Skin of body (tissue), 2 donors: ENCODE data around the gene KIF5C. TPM values are rescaled to one million over a fixed set of nuclear protein-coding genes. Genes with fewer than 3 reads are reported as not detected.

Experiments
- DNase-seq: peaks from one replicate; lab custom pipeline; 2025; lab: John Stamatoyannopoulos, UW
- total RNA-seq: library from RNA; depleted of rRNA; stranded (reverse); fragments of >200 nt; gene quantifications from one replicate; pipeline ENCODE4 v1.2.3, GENCODE V29; 2014

The KIF5C gene
- total RNA-seq, 1 donor from 2014 or later, result 2.3 TPM

- no peak for DNase-seq
Measured at GRCh38 chr2:149015926-149016563, 141.0 kb downstream of the KIF5C start.

DNA sequence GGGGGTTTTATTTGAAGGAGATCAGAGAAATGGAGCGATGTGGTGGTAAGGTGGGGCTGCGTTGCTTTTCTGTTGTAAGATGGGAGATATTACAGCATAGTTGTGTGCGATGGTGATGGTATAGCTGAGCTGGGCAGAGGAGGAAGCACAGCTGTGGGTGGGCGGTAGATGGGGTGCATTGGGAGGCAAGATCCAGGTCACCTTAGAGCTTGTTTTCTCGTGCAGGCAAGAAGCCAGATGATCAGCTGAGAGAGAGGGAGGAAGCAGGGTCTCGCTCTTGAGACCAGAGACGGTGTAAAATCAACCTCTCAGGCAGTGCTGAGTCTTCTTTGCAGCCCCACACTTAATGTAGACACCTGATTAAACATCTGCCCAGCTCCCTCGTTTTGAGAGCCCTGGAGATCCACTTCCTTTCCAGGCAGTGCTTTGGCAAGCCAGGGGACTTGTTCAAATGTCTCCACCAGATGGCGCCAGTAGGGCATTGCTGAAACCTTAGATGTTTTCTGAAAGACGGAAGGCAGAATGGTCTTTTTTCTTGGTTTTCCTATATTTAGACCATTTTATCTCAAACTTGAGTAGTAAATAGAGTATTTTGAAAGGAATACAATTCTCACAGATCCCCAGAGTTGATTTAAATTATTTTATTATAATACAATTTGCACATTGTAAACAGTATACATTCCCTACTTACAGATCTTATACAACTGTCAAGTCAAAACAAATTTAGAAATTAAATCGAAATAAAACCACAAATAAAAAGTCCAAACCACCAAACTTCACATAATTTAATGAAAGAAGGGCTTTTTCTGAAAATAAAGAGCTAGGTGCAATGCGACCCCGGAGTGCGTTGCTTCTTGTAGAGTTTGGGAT lies 142.3 kb downstream of the KIF5C start:
- DNase-seq, result peak; percentile 81

- no peak for DNase-seq
Measured at GRCh38 chr2:149018981-149019380, 144.0 kb downstream of the KIF5C start.

GRCh38 chr2:149019768-149020167 lies 144.7 kb downstream of the KIF5C start:
- DNase-seq, result no peak

DNA sequence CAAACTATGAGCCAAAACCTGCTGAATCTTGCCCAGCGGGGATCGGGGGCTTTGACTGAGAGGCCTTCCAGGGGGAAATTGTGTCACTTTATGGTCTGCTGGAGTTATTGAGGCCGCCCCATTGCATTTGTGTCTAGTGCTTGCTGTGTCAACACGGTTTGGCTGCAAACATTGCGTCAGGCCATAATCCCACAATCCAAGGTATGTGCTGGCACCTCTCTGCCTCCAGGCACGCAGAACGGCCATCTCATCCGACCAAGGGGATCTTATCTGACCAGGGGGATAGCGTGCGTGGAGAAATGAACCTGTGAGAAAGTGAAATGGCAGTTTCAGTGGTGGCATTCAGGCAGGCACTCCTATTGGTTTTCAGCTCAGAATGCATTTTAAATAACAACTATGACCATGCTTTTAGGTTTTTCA lies 145.4 kb downstream of the KIF5C start:
- DNase-seq, result no peak

GRCh38 chr2:149021271-149021719 lies 146.3 kb downstream of the KIF5C start:
- DNase-seq, result no peak

GRCh38 chr2:149021761-149022160 lies 146.7 kb downstream of the KIF5C start:
- DNase-seq, result no peak

GRCh38 chr2:149023091-149023490 lies 148.1 kb downstream of the KIF5C start:
- no peak for DNase-seq

- DNase-seq, result no peak
Measured at GRCh38 chr2:149027590-149028250, 152.7 kb downstream of the KIF5C start.

DNA sequence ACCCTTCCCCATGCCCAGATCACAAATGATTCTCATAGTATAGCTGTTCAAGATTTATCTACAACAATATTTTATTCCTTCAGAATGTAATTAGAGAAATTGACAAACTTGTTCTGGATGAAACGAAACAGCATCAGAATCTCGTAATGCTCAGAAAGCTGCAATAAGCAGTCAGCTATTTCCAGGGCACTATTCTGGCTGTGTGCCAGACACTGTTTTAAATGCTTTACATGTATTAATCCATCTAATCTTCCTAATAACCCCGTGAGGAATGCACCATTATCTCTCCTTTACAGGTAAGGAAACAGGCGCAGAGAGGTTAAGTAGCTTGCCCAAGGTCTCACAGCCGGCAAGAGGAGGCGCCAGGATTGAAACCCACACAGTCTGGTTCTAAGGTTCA lies 153.3 kb downstream of the KIF5C start:
- DNase-seq, result no peak

DNA sequence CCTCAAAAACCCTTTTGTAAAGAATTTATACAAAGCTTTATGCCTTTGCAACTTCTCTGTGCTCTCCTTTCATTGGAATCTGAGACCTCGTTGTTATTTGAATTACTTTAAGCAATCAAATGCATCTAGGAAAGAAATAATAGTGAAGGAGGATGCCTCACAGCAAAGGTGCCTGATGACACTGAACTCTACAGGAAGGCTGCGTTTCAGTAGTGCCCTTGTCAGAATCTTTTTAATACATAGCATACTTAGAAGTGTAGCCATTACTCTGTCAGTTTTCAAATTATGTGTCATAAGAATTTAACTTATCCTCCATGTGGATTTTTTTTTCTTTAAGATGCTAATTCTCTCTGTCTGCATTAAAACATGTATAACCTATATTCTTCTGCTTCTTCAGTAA lies 153.9 kb downstream of the KIF5C start:
- DNase-seq, result no peak

DNA sequence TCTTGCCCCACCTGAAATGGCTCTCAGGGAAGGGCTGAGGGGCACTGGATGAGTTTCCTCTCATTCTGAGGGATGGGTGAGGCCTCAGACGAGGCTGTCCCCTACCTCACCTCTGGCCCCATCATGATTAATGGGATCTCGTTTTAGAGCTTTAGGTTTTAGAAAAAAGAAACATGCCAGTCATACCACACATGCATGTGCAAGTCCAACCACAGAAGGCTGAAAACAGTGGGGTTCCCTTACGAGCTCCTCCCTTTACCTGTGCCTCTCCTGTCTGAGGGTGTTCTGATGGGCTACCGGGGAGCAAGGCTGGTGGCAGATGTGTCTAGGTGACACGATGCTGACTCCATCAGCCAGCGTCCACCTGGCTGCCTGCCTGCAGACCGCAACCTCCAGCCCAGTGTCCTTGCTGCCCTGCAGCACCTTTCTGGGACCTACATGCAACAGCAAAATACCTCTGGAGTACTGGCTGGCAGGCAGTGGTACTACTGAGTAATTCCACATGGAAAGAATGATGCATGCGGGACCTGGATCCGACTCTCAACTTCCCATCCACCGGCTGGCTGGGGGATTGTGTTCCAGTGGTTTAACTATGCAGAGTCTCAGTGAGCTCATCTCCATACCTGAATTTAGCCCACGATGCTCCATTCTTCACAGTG lies 154.4 kb downstream of the KIF5C start:
- no peak for DNase-seq

DNA sequence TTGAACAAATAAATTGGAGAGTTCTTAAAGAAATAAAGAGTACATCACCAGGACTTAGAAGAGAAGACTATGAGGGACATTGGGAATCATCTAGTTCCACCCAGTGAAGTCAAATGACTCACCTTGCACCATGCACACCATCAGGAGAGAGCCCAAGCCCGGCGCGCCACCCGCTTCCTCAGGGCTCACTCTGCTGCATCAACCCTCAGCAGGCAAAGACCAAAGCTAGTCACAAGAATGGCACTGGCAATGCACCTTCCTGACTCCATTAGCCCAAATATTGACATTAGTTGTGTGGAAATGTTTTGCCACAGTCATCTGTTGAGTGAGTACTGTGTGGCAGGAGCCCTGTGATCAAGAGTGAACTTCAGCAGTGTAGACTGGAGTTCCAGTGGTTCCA lies 156.4 kb downstream of the KIF5C start:
- DNase-seq, result no peak

DNA sequence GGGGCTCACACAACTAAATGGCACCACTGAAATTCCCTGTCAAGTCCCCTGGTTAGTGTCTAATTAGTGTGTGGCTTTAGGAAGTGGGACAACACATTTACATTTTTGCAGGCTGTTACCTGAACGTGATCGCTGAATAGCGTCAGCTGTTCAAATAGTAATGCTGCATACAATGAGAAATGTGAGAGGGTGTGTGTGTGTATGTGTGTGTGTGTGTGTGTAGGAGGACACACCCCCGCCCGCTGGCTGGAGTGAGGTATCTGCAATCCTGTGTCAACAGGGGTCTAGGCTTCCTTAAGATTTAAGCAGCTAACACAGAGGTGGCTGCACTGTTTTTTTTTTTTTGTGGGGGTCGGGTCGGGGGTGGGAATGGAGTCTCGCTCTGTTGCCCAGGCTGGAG lies 158.7 kb downstream of the KIF5C start:
- DNase-seq, result no peak

DNA sequence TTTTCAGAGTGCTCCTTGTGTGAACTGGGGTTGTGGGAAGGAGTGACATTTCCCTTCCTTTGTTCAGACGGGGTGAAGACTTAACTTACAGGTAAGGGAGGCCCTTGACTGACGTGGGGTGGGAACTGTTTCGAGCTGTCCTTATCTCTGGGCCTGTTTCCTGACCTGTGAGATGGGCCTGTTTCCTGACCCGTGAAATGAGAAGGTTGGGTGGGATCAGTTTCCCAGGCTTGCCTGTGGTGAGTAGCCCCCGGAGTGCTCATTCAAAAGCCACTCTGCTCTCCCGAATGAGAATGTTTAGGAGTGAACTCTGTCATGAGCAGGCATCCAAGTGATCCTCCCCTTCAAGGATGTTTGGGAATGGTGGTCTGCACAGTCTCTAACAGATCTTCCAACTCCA lies 159.4 kb downstream of the KIF5C start:
- DNase-seq, result no peak

DNA sequence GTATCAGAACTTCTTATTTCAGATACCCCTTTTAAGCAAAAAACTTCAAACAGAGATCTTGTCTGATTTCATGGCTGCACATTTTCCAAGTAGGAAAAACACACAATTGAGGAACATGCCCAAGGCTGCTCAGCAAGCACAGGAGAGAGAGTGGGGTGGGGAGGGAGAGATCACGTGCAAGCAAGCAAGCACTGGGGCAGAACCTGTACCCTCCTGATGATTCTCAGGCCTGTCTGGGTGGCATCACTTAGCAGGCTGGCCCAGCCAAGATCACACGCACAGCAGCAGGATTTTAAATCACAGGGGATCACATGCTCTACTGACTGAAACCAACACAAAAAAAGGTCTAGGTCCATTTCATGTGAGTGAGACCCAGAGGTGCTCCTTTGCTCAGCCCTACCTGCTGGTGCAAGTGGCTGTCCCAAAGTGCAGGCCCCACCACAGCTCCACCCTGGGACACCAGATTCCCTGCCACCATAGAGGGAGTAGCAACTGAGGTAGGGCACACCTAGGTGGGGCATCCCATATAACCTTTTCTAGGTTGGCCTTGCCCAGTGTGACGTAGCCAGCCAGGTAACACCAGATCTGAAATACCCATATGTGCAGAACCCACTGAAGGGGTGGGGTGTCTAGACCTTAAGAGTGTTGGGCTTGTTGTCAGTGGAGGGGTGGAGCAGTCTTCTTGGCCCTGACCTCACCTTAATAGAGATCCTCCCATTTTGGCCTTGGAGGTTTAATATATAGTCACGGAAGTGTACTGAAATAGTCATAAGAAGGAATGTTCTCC lies 161.7 kb downstream of the KIF5C start:
- no peak for DNase-seq

DNA sequence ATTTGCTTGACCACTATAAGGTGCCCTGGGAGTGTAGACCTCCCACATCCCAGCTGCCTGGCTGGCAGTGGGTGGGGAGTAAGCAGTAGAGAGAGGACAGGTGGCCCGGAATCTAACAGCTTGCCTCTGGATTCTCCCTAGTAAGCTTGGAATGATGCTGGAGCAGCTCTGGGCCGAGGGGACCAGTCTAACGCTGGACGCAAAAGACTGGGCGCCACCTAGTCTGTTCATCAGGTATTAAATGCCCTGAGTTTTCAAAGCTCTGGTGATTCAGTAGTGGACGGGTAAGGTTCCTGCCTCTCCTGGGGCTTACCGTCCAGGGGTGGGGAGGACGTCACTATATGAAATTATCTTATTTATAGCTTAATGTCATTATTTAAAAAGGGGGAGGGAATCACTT lies 162.8 kb downstream of the KIF5C start:
- no peak for DNase-seq

GRCh38 chr2:149038442-149039212 lies 163.6 kb downstream of the KIF5C start, which contains the start of gene LYPD6B:
LYPD6B (plus strand) TSS chr2:149038699; CDS start chr2:149130949, 92,250 bp downstream.
- DNase-seq, result no peak

DNA sequence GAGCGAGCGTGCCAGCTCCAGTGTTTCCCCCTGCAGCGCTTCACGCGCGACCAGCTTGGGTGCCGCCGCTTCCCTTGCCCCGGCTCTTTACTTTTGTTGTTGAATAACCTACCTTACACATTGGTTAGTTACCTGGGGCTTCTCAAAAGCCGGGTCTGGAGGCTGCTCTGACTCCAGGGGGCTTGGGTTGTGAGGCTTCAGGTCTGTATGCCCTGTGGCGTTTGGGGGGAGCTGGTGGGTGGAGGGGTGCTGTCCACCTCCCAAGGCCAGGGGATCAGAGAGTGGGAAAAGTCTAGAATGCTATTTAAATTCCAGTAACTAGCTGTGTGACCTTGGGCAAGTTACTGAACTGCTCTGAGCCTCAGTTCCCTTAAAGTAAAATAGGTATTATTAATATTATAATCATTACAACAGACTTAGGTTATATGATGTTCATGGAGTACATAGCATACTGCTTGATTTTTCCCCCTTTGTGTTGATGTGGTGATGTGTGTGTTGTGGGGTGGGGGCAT lies 164.2 kb downstream of the KIF5C start:
- no peak for DNase-seq

- no peak for DNase-seq
Measured at GRCh38 chr2:149040451-149040850, 165.4 kb downstream of the KIF5C start.
